ENCODE data around the gene CDSN.

Gene CDSN

GRCh38 chr6:31122791-31123706 lies 2.8 kb upstream of the CDSN start:
- Histone ChIP-seq H3K9ac (ENCODE audit: insufficient read length, low read depth) (peak overlapping the region; percentile 15), H3K9me3 (ENCODE audit: insufficient read depth, low read length) (no peaks in the 10 kb centered on the region), H3K36me3 (ENCODE audit: insufficient read depth, insufficient read length, low read length) (peaks cover 7% of the 10 kb centered on the region), H3K4me1 (ENCODE audit: insufficient read depth, insufficient read length) (peaks cover 12% of the 10 kb centered on the region), H3K4me3 (ENCODE audit: insufficient read length, low read depth) (no peak overlapping the region), H3K27me3 (ENCODE audit: insufficient read depth, insufficient read length) (no peaks in the 10 kb centered on the region)
- TF ChIP-seq ZNF274 (IDR thresholded peaks at IDR 0.05; ENCODE audit: low read depth, low read length) (no peak), SUZ12 (IDR thresholded peaks at IDR 0.05; ENCODE audit: extremely low read depth, insufficient read depth, insufficient read length) (no peak), YY1 (IDR thresholded peaks at IDR 0.05; ENCODE audit: insufficient read depth, insufficient read length) (no peak)
- no peak for DNase-seq (ENCODE audit: low read depth, low spot score)

- no peak for DNase-seq (ENCODE audit: low read depth, low spot score)
- Histone ChIP-seq H3K4me3 (ENCODE audit: insufficient read length, low read depth) (no peak overlapping the region), H3K36me3 (ENCODE audit: insufficient read depth, insufficient read length, low read length) (peaks cover 13% of the 10 kb centered on the region), H3K9ac (ENCODE audit: insufficient read length, low read depth) (no peak overlapping the region), H3K9me3 (ENCODE audit: insufficient read depth, low read length) (no peaks in the 10 kb centered on the region; the same call in 1 of the 2 replicates), H3K4me1 (ENCODE audit: insufficient read depth, insufficient read length) (peaks cover 7% of the 10 kb centered on the region), H3K27me3 (ENCODE audit: insufficient read depth, insufficient read length) (no peaks in the 10 kb centered on the region)
- no peak for TF ChIP-seq YY1 (IDR thresholded peaks at IDR 0.05; ENCODE audit: insufficient read depth, insufficient read length)
- no peak for TF ChIP-seq ZNF274 (IDR thresholded peaks at IDR 0.05; ENCODE audit: low read depth, low read length)
- TF ChIP-seq SUZ12 (IDR thresholded peaks at IDR 0.05; ENCODE audit: extremely low read depth, insufficient read depth, insufficient read length): no peak
Measured at GRCh38 chr6:31121131-31121790, 1.0 kb upstream of the CDSN start.

GRCh38 chr6:31118178-31118577 lies 2.1 kb downstream of the CDSN start:
- H3K4me1 ChIP-seq (ENCODE audit: insufficient read depth, insufficient read length): peaks cover 10% of the 10 kb centered on the region
- H3K36me3 ChIP-seq (ENCODE audit: insufficient read depth, insufficient read length, low read length): peaks cover 10% of the 10 kb centered on the region
- DNase-seq (ENCODE audit: low read depth, low spot score): no peak
- no peaks in the 10 kb centered on the region; the same call in 1 of the 2 replicates for H3K9me3 ChIP-seq (ENCODE audit: insufficient read depth, low read length)
- H3K9ac ChIP-seq (ENCODE audit: insufficient read length, low read depth): no peak overlapping the region
- TF ChIP-seq SUZ12 (IDR thresholded peaks at IDR 0.05; ENCODE audit: extremely low read depth, insufficient read depth, insufficient read length) (no peak), YY1 (IDR thresholded peaks at IDR 0.05; ENCODE audit: insufficient read depth, insufficient read length) (no peak), ZNF274 (IDR thresholded peaks at IDR 0.05; ENCODE audit: low read depth, low read length) (no peak)
- no peak overlapping the region for H3K4me3 ChIP-seq (ENCODE audit: insufficient read length, low read depth)
- H3K27me3 ChIP-seq (ENCODE audit: insufficient read depth, insufficient read length): no peaks in the 10 kb centered on the region

GRCh38 chr6:31116661-31117385 lies 3.4 kb downstream of the CDSN start:
- H3K4me3 ChIP-seq (ENCODE audit: insufficient read length, low read depth): no peak overlapping the region
- H3K27me3 ChIP-seq (ENCODE audit: insufficient read depth, insufficient read length): no peaks in the 10 kb centered on the region
- H3K9me3 ChIP-seq (ENCODE audit: insufficient read depth, low read length): no peaks in the 10 kb centered on the region; the same call in 1 of the 2 replicates
- no peak for DNase-seq (ENCODE audit: low read depth, low spot score)
- H3K36me3 ChIP-seq (ENCODE audit: insufficient read depth, insufficient read length, low read length): peaks cover 10% of the 10 kb centered on the region
- H3K9ac ChIP-seq (ENCODE audit: insufficient read length, low read depth): no peak overlapping the region
- TF ChIP-seq YY1 (IDR thresholded peaks at IDR 0.05; ENCODE audit: insufficient read depth, insufficient read length) (no peak), ZNF274 (IDR thresholded peaks at IDR 0.05; ENCODE audit: low read depth, low read length) (no peak), SUZ12 (IDR thresholded peaks at IDR 0.05; ENCODE audit: extremely low read depth, insufficient read depth, insufficient read length) (no peak)
- peaks cover 12% of the 10 kb centered on the region for H3K4me1 ChIP-seq (ENCODE audit: insufficient read depth, insufficient read length)

- no peak overlapping the region for H3K4me3 ChIP-seq (ENCODE audit: insufficient read length, low read depth)
- H3K27me3 ChIP-seq (ENCODE audit: insufficient read depth, insufficient read length): no peaks in the 10 kb centered on the region
- DNase-seq (ENCODE audit: low read depth, low spot score): no peak
- H3K36me3 ChIP-seq (ENCODE audit: insufficient read depth, insufficient read length, low read length): peaks cover 10% of the 10 kb centered on the region
- no peak overlapping the region for H3K9ac ChIP-seq (ENCODE audit: insufficient read length, low read depth)
- peaks cover 12% of the 10 kb centered on the region for H3K4me1 ChIP-seq (ENCODE audit: insufficient read depth, insufficient read length)
- TF ChIP-seq SUZ12 (IDR thresholded peaks at IDR 0.05; ENCODE audit: extremely low read depth, insufficient read depth, insufficient read length) (no peak), ZNF274 (IDR thresholded peaks at IDR 0.05; ENCODE audit: low read depth, low read length) (no peak), YY1 (IDR thresholded peaks at IDR 0.05; ENCODE audit: insufficient read depth, insufficient read length) (no peak)
- H3K9me3 ChIP-seq (ENCODE audit: insufficient read depth, low read length): no peaks in the 10 kb centered on the region; the same call in 1 of the 2 replicates
Measured at GRCh38 chr6:31115941-31116560, 4.2 kb downstream of the CDSN start.

- H3K4me1 ChIP-seq (ENCODE audit: insufficient read depth, insufficient read length): peaks cover 14% of the 10 kb centered on the region
- H3K4me3 ChIP-seq (ENCODE audit: insufficient read length, low read depth): peak overlapping the region; percentile 8
- H3K9ac ChIP-seq (ENCODE audit: insufficient read length, low read depth): peak overlapping the region; percentile 36
- no peak for DNase-seq (ENCODE audit: low read depth, low spot score)
- TF ChIP-seq SUZ12 (IDR thresholded peaks at IDR 0.05; ENCODE audit: extremely low read depth, insufficient read depth, insufficient read length) (no peak), YY1 (IDR thresholded peaks at IDR 0.05; ENCODE audit: insufficient read depth, insufficient read length) (no peak), ZNF274 (IDR thresholded peaks at IDR 0.05; ENCODE audit: low read depth, low read length) (no peak)
- peaks cover 10% of the 10 kb centered on the region for H3K36me3 ChIP-seq (ENCODE audit: insufficient read depth, insufficient read length, low read length)
- H3K9me3 ChIP-seq (ENCODE audit: insufficient read depth, low read length): no peaks in the 10 kb centered on the region; the same call in 1 of the 2 replicates
- H3K27me3 ChIP-seq (ENCODE audit: insufficient read depth, insufficient read length): no peaks in the 10 kb centered on the region
Measured at GRCh38 chr6:31114970-31115849, 5.0 kb downstream of the CDSN start.

Data from NT2/D1 (cell line).